HG03571 (cell line): Measurements from ENCODE around the gene MICALL2.
A peak's percentile ranks its signal among the peaks of the same experiment; 100 is the strongest.

Experiments used
- ATAC-seq: cut with Tn5 transposase; IDR thresholded peaks from one replicate; pipeline ENCODE4 v1.9.1; 2021; ENCODE audit not compliant: unreplicated experiment

The MICALL2 gene

GRCh38 chr7:1419310-1419634, 40.0 kb downstream of the MICALL2 start:
- no peak for ATAC-seq

GRCh38 chr7:1418505-1419309, 40.6 kb downstream of the MICALL2 start:
- ATAC-seq: no peak

GRCh38 chr7:1415389-1415990, 43.8 kb downstream of the MICALL2 start:
- ATAC-seq: no peak

DNA sequence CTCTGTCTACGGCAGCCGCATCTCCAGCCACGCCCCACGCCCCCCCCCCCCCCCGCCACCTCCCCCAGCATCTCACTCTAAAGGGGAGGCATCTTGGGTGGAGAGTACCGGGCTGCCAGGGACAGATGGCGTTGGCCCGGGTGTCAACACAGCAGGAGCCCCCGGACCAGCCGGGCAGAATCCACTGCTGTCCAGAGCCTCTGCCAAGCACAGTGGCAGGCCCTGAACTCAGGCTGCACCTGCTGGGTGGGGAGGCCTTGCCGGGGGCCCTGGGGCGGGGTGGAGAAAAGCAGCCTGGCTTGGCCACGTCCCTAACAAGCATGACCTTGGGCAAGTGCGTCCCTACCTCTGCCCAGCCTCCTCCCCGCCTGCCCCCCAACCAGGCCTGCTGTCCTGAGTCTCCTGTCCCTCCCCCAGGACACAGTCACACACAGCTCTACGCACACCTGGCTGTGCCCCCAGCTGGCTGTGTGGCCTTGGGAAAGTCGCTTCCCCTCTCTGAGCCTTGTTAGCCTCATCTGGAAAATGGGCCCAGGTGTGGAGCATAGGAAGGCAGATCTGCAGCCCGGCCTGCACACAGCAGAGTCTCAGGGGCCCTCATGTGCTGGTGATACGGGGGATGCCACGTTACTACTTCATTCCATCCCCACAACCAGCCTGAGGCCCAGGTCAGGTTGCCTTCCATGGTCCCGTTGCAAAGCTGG, 45.2 kb downstream of the MICALL2 start:
- ATAC-seq: no peak

GRCh38 chr7:1412322-1413261, 46.7 kb downstream of the MICALL2 start:
- peak; percentile 53 for ATAC-seq

GRCh38 chr7:1411414-1411813, 47.9 kb downstream of the MICALL2 start:
- ATAC-seq: no peak

- ATAC-seq: no peak
Observed at GRCh38 chr7:1410992-1411391, 48.3 kb downstream of the MICALL2 start.

- no peak for ATAC-seq
Observed at GRCh38 chr7:1409555-1409954, 49.7 kb downstream of the MICALL2 start.

DNA sequence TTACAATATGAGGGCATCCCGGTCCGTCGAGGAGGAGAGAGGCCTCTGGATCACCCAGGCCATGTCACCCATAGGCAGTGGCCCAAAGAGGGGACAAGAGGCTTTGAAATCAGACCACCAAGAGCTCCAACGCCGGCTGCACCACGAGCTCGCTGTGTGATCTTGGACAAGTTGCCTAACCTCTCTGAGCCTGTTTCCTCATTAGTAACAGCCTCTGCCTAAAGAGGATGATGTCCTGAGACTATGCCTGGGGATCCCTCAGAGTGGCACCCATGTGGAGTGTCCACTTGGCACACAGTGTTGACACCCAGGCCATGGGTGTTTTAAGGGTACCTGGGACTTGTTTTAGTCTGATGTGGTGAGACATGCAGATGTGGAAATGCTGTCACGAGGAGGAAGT, 50.8 kb downstream of the MICALL2 start:
- ATAC-seq: no peak

GRCh38 chr7:1407892-1408291, 51.4 kb downstream of the MICALL2 start:
- ATAC-seq: no peak

- no peak for ATAC-seq
Observed at GRCh38 chr7:1404898-1405548, 54.2 kb downstream of the MICALL2 start.

DNA sequence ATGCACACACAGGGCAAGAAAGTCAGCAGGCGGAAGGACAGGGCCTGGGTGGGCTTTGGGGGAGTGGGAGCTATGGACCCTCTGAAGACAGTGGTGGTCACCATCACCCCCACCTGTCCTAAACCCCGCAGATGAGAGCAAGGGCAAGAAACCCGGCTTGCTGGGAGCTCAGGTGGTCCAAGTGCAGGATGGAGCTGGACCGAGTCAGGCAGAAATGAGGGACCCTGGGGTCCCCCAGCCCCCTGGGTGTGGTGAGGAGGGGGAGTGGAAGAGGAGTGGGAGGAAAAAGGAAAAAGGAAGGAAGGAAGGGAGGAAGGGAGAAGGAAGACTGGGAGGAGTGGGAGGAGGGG, 54.8 kb downstream of the MICALL2 start:
- no peak for ATAC-seq

GRCh38 chr7:1403638-1404459, 55.4 kb downstream of the MICALL2 start:
- no peak for ATAC-seq

- ATAC-seq: no peak
Observed at GRCh38 chr7:1402791-1403637, 56.3 kb downstream of the MICALL2 start.

DNA sequence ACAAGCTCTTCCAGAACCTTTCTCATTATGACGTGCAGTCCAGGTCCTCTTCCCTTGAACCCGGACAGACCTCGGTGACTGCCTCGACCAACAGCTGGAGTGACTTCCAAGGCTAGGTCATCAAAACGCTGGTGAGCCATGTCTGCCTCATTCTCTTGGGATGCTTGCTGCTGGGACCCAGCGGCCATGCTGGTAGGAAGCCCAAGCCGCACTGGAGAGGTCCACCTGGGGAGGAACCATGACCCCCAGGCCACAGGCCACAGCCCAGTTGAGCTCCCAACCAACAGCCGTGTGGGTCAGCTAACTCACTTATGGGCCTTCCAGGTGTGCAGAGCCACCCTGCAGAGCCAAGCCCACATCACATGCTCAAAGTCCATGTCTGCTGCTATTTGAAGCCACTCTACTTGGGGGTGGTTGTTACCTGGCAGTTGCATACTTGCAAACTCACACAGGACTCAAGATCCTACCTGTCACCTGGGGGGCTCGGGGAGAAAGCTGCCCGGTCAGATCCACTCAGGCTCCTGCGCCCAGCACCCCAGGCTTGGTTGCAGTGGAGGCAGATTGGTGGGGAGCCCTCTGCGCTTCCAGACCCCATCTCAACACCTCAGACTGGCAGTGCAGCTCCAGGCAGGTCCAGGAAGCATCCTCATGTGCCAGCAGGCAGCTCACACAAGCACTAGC, 57.0 kb downstream of the MICALL2 start:
- ATAC-seq: no peak

DNA sequence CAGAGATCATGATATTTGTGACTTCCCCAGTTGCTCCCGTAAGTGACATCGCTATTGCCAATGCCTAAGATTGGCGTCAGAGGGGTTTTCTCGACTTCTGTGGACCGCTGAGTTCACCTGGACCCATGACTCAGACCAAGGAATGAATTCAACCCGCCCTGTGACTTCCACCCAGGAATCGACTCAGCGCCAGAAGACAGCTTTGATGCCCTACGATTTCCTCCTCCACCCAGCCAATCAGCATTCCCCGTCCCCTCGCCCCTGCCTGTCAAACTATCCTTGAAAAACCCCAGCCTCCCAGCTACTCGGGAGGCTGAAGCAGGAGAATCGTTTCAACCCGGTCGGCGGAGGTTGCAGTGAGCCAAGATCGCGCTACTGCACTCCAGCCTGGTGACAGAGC, 58.3 kb downstream of the MICALL2 start:
- no peak for ATAC-seq

- no peak for ATAC-seq
Observed at GRCh38 chr7:1400371-1400770, 58.9 kb downstream of the MICALL2 start.
